GM19193 (cell line): ENCODE results near the gene MORC1.

Source experiments
- POLR2A ChIP-seq: IDR thresholded peaks from 4 replicates; pipeline ENCODE4 v1.6.1; 2011; ENCODE audit not compliant: insufficient read depth, insufficient read length; ENCODE audit errors: extremely low read depth

The MORC1 gene

DNA sequence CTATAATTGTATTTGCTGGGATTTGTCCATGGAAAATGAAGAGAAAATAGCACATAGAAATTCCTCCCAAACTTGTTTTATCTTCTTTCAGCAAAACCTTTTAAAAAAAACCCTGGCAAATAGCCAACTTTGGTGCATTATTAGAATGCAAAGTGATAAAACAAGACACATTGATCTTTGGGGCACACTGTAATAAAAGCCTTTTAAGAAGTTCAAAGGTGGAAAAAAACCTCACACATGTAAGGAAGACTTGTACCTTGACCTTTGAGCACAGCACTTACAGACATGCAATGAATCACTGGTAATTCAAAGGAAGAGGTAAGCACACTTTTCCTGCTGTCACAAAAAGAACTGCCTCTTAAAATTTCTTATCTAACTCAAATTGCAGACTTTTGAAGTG is 8.0 kb upstream of the MORC1 start:
- no peak for TF ChIP-seq POLR2A

DNA sequence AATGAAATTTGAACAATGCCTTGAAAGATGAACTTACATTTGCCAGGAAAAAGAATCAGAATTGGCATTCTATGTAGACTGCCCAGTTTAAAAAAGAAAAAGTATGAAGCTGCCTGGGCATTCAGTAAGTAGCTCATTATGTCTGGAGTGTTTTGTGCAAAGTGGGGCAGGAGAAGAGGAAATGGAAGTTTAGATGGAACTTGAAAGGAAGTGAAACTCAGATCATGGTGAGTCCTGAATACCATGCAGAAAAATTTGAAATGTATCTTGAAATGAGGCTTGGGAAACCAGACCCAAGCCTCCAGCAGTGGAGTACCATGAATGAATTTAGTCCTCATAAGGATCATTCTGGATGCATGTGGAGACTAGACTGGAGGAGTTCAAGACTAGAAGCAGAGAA is 4.8 kb upstream of the MORC1 start:
- TF ChIP-seq POLR2A = no peak

DNA sequence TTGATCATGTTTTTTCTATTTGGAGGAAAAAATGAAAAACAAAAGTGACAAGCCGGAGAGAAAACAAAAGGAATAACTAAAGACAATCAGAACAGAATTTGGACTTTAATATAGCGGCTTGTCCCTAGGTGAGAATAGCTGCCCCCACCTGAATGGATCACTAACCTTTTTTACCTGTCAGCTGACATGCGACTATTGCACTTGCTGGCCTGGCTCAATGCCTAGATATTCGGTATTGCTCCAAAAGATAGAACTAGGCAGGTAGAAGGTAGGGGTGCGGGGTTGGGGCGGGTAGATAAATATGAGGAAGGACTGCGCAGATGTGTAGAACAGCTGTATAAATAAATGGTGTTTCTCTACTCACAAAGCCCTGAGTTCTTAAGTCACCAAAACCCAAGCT is 650 bp upstream of the MORC1 start:
- no peak for TF ChIP-seq POLR2A

DNA sequence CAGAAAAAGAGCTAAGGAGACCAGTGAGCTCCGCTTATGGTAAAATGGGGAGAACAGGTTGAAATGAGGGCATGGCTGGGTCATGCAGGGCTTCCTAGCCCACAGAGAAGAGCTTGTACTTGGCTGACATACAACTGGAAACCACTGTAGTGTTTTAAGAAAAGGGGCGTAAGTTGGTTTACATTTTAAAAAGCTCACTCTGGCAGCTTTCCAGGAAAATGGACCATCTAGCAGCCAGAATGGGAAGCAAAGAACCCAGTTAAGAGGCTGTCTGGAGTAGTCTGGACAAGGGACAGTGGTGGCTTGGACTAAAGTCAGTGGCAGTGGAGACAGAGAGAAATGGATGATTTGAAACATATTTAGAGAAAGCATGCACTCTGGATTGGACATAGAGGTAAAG is 1.9 kb downstream of the MORC1 start:
- no peak for TF ChIP-seq POLR2A

DNA sequence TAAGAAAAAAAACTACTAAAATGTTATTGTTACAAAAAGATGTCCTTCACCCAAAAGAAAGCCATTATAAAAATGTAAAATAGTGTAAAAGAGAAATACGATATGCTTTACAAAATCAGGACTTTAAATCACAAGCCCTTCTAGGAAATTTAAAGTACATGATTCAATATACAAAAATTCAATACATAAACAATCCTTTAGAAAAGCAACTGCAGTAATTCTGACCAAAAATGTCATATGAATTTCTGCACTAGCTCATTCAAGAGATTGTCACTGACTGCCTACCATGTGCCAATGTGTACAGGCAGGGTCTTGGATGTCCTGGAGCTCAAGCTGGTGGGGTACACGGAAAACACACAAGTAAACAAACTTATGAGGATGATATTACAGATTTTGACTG is 2.5 kb downstream of the MORC1 start:
- no peak for TF ChIP-seq POLR2A

DNA sequence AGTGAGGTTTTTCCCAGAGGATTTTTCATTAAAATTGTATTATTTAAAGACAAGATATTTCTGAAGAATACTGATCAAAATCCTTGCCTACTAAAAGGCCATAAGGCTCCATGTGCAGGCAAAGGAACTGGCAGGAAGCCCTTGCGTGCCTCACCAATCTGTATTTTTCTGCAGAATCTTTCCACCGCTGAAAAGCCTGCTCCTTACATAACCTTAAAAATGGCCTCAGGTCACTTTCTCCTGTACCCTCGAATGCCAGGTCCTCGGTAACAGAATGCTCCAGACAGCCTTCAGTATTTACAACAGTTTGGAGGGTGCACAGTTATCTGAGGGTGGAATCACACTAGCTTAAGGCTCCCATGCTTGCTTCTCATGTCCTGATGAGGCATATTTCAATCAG is 3.2 kb downstream of the MORC1 start:
- TF ChIP-seq POLR2A = no peak

DNA sequence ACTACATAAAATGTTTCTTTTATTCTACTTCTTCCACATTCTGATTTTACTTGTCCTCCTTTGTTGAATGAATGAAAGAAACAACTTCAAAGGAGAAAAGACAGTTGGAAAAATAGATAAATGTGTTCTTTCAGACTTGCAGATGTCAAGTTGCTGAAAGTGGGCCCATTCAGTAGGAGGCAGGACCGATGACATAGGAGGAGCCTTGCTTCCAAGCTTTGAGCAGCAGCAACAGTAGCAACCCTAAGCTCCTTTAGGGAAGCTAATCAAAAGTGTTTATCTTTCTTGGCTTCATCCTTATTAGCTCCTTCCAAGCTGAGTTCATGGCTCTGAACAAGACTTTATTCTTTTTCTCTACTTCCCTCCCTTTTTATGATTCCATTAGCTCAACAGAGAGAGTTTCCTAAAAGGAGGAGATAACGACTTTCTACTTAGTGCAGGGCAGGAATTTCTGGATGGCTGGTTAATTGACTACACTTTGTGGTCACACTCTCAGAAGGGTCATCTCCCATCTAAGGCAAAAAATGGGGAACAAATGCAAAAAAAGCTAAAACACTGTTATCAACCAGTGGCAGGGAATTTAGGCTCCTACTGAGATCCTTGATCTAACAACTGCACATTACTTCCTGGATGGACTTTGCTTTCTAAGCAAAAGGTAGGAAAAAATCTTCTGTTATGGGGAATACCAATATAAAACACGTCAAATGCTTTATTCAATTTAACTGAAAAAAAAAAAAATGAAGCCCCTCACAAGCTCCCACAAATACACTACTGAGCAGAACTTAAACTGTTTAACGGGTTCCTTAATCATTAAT is 4.8 kb downstream of the MORC1 start:
- TF ChIP-seq POLR2A = no peak

DNA sequence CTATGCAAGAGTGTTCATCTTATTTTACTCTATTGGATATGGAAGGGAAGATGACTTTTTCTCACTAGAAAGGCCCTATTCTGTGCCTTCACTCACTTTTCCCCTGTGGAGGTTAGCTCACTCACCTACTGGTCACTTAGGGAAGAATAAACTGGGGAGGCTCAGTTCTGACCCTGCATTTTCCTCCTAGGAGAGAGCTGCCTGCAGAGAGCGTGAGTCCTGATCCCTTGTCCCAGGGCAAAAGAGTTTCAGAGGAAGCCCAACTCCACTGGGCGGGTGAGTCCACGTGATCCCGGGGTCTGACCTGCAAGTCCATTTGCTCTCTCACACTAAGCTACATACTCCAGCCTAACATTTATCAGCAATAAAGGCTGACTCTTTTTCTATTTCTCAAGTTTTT is 8.4 kb downstream of the MORC1 start:
- TF ChIP-seq POLR2A = no peak

DNA sequence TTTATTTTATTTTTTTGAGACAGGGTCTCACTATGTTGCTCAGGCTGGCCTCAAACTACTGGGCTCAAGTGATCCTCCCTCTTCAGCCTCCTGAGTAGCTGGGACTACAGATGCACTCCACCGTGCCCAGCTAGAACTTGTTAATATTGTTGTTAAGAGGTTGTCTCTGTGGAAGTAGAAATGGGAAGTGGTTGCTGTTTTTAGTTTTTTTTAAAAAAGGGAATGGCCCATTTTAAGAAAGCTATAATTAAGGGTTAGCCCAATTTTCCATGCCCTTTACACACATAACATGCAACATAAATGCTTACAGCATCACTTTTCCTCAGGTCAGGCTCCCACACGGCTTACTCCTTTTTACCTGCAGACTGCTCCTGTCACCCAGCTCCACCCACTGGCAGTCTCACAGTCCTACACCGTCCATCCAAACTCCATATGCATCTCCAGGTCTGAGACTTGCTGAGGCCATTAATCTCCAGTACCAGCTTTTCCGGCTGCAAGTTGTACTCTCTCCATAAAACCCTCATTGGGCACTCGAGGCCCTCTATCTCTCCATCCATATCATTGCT is 19.8 kb downstream of the MORC1 start:
- no peak for TF ChIP-seq POLR2A

DNA sequence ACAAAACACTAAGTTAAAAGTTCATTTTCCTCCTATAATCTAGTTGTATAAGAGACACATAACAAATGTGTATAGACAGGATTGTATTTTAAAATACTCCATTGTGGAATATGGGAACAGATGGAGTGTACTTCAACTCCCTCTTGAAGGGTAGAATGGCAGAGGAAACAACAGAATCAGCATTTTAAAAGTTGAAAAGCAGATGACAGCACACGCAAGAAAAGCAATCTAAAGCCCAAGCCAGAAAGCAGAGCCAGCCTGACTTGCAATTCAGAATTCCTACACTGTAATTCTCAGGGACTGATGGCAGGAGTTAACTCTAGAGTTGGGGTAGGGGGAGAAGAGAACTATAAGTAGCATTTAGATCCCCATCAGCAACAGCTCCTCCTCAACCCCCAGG is 22.8 kb downstream of the MORC1 start:
- TF ChIP-seq POLR2A = no peak

DNA sequence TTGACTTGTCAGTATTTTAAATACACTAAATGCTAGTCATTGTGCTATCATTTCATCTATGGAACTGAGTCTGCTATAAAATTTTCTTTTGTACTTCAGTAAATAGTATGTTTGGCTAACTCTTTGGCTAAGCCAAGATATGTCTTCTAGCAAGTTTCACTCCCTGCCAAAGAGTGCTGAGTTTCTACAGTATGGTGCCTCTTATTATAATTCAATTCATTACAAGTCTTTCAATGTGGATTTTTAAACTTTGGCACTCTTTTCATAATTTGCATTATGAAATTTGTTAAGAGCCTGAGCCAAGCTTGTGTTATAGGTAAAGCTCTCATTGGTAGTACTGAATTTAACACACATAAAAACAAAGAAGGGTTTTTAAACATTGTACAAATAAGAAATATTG is 24.4 kb downstream of the MORC1 start:
- no peak for TF ChIP-seq POLR2A

DNA sequence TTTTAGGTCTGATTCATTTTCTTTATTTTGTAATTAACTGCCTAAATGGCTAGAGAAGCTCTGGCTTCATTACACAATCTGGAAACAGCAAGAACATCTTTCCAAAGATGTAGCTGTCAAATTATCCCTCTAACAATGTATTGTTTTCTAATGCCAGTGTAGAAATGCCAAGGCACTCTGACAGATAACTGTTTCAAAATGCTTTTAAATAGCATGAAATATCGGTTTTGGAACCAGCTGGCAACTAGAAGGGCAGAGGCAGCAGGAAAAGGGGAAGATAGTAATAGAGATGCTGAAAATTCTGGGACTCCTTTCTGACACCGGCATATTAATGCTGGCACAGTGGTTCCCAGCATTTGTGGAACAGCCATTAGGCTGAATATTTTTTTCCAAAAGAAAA is 26.1 kb downstream of the MORC1 start:
- no peak for TF ChIP-seq POLR2A

DNA sequence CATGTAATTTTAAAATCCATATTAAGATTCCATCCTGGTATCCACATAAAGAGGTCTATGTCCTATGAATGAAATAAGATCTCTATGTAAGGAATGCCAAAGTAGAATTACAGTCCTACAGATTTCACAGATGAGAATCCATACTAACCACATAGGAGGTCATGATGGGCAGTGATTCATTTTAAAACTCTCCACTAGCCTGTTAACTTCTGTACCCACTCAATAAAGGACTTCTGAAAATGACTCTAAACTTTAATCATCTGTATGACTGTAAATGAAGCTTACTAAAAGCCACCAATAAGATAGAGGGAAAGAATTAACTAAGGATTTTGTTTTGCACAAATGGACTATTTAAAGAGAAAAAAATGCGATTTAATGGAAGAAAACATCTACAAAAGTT is 28.7 kb downstream of the MORC1 start:
- TF ChIP-seq POLR2A = no peak

DNA sequence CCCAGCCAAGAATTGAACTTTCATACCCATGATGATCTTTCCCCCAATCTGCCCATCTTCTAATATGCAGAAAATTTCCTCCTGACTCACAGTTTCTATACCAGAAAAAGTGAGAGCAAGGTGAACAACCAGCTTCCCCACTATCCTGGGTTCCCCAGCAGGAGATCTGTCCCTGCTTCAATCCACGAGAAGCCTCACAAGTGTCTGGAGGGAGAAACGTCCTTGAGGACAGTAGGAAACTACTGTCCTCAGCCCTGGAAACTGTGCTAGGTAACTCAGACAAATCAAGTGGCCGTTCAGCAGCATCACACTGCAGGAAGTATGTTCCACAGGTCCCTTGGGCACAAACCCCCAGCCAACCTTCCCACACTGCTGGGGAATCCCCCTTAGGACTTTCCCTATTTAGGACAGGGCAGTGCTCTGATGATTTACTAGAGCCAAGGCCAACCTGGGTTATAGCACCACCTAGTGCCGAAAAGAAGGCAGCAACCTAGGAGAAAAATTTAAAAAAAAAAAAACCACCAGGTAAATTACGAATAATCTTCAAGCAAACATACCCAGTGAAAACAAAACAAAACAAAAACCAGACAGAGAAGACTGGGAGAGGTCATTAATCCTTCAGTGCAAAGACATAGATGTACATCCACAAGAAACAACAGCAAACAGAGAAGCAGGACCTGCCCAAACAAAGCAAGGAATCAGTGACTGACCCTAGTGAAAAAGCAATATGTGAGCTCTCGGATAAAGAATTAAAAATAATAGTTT is 36.0 kb downstream of the MORC1 start:
- no peak for TF ChIP-seq POLR2A

DNA sequence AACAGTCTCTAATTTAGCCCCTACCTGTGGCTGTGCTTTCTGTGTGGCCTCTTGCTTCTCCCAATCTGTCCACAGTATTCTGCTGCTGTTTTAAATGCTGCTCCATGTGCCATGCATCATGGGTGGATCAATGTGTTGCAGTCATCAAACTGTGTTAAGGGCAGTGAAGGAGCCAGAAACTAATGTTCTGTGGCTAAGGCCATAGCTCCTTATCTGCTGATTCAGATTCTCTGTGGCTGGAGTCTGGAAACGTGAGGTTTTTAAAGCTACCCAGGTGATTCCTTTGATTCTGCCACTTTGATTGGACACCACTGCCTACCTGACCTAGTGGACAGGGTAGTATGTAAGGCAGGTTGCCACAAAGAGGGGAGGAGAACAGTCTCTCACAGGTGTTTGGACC is 44.8 kb downstream of the MORC1 start:
- TF ChIP-seq POLR2A = no peak

DNA sequence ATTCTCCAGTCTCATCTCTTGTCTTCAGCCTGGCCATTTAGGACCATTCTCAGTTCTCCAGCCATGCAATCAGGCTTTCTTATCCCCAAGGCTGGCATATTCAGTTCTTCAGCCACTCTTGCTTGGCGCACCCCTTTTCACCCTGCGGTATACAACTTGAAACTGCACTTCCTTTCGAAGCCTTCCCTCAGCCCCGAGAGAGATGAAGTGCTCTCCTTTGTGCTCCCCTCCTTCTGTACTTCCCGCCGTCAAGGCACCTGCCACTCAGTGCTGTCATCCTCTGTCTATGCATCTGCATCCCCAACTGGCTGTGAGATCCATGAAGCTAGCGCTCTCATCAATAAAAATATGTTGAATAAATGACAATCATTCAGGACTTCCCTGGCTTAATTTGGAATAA is 45.7 kb downstream of the MORC1 start:
- no peak for TF ChIP-seq POLR2A

DNA sequence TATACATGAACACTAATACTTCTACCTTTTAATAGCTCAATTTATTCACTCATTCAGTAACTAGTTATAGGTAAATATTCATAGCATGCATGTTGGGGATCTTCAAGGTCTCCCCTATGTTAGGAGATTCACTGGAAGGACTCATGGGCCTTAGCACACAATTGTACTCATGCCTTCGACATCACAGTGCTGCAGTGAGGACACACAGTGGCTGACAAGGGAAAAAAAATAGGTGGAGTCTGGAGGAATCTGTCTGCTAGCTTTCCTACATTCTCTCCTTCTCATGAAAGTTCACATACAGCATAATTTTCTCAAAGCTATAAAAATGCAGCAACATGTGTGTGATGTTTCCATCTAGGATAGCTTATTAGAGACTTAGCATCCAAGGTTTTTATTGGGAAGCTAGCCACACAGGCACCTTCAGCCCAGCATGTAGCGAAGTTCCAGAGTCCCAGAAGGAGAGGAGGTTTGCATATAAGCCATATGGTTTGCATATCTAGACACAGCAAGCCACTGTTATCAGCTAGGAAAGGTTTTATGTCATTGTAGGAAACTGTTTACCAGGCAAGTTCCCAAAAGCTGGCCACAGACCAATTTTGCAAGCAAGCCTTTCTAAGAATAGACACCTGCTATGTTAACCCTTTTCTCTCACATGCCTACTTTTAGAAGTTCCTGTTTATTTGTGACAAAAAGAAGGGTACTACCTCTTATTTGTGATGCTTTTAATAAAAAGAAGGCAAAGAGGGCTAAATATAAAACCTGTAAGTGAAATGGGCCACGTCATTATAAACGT is 46.4 kb downstream of the MORC1 start:
- TF ChIP-seq POLR2A = no peak
